Keratinocyte (primary cell): ENCODE data around the gene C3orf70. TPM values are rescaled to one million over a fixed set of nuclear protein-coding genes. Genes with fewer than 3 reads are reported as not detected.

ENCODE experiments used
- DNase-seq: peaks from one replicate; pipeline ENCODE4 v3.0.0-alpha.2; 2011; ENCODE audit warnings: low read depth, missing footprints, low spot score
- FAIRE-seq: peaks from 2 replicates; lab custom pipeline; 2011; peaks lifted over from hg19 to GRCh38; lab: Jason Lieb, UNC
- H2AFZ ChIP-seq: 2 replicates; pipeline ENCODE4 v1.6.0; 2012; ENCODE audit warnings: low read length, control low read depth, inconsistent platforms; ENCODE audit not compliant: control insufficient read depth
- H3K27ac ChIP-seq: 2 replicates; pipeline ENCODE4 v1.5.1; 2011; ENCODE audit warnings: low read length; ENCODE audit not compliant: control insufficient read depth, insufficient read depth
- H3K27me3 ChIP-seq: 3 replicates; pipeline ENCODE4 v1.6.0; 2011; ENCODE audit warnings: low read length; ENCODE audit not compliant: control insufficient read depth, insufficient read depth; ENCODE audit errors: extremely low read depth
- H3K36me3 ChIP-seq, 2 experiments: 2 replicates in 1 of 2; 3 replicates in 1 of 2; pipeline ENCODE4 v1.5.1; 2011; ENCODE audit warnings: low read length in 2 of 2, mild to moderate bottlenecking in 1 of 2; ENCODE audit not compliant: control insufficient read depth in 2 of 2, insufficient read depth in 2 of 2; ENCODE audit errors: extremely low read depth in 1 of 2
- H3K4me1 ChIP-seq: 3 replicates; pipeline ENCODE4 v1.5.1; 2011; ENCODE audit warnings: low read length; ENCODE audit not compliant: control insufficient read depth, insufficient read depth; ENCODE audit errors: extremely low read depth
- H3K4me2 ChIP-seq: 3 replicates; pipeline ENCODE4 v1.6.0; 2011; ENCODE audit warnings: low read depth, low read length; ENCODE audit not compliant: control insufficient read depth, insufficient read depth; ENCODE audit errors: extremely low read depth
- H3K4me3 ChIP-seq, 3 experiments: fragments of 200-600 bp in 1 of 3; sonication (generic) in 1 of 3; 2 replicates in 2 of 3; 3 replicates in 1 of 3; pipeline ENCODE4 v1.5.1; 2011 to 2016; ENCODE audit warnings: low read length in 3 of 3, mild to moderate bottlenecking in 3 of 3, control low read depth in 2 of 3, inconsistent platforms in 1 of 3, low read depth in 1 of 3, mixed read lengths in 1 of 3, mixed run types in 1 of 3, moderate library complexity in 1 of 3; ENCODE audit not compliant: control insufficient read depth in 2 of 3, insufficient read depth in 2 of 3; ENCODE audit errors: extremely low read depth in 1 of 3
- H3K79me2 ChIP-seq: 2 replicates; pipeline ENCODE4 v1.6.0; 2012; ENCODE audit warnings: low read length; ENCODE audit not compliant: control insufficient read depth, insufficient read depth
- H3K9ac ChIP-seq: 3 replicates; pipeline ENCODE4 v1.6.0; 2011; ENCODE audit warnings: low read length; ENCODE audit not compliant: control insufficient read depth, insufficient read depth; ENCODE audit errors: extremely low read depth
- H3K9me1 ChIP-seq: 3 replicates; pipeline ENCODE4 v1.6.0; 2011; ENCODE audit warnings: low read length; ENCODE audit not compliant: control insufficient read depth, insufficient read depth; ENCODE audit errors: extremely low read depth
- H3K9me3 ChIP-seq: 2 replicates; pipeline ENCODE4 v1.5.1; 2012; ENCODE audit warnings: low read depth, low read length; ENCODE audit not compliant: control insufficient read depth
- H4K20me1 ChIP-seq: 3 replicates; pipeline ENCODE4 v1.6.0; 2011; ENCODE audit warnings: low read length; ENCODE audit not compliant: control insufficient read depth, insufficient read depth; ENCODE audit errors: extremely low read depth
- CTCF ChIP-seq, 3 experiments: IDR thresholded peaks in 1 of 3; conservative IDR thresholded peaks in 1 of 3; optimal IDR thresholded peaks in 1 of 3; 2 replicates in 2 of 3; 3 replicates in 1 of 3; pipeline versions ENCODE3 to v1.5.1; 2011; ENCODE audit warnings: low read length in 3 of 3, mild to moderate bottlenecking in 3 of 3, moderate library complexity in 2 of 3, control low read depth in 1 of 3, inconsistent platforms in 1 of 3; ENCODE audit not compliant: insufficient read depth in 2 of 3; ENCODE audit errors: extremely low read depth in 1 of 3
- EZH2 ChIP-seq: IDR thresholded peaks from one replicate; pipeline ENCODE4 v1.6.1; 2012; ENCODE audit warnings: inconsistent platforms, mild to moderate bottlenecking, low read length, moderate library complexity
- dilution Hi-C: fragments of 300-500 bp; cut with MboI; formaldehyde crosslinking; loops from one replicate; pipeline ENCODE4 v1.7.0; 2020; ENCODE audit warnings: low sequenced_read_pairs; ENCODE audit not compliant: extremely low pct_ligation_motif_present
- polyA plus RNA-seq, 5 experiments: library from polyadenylated mRNA; depleted of rRNA in 3 of 5; stranded (reverse) in 3 of 5; stranded (forward) in 1 of 5; unstranded in 1 of 5; fragments of >200 nt; gene quantifications; 1 replicate in 1 of 5; 2 replicates in 3 of 5; 3 replicates in 1 of 5; pipeline versions ENCODE4 v1.2.1 to v1.2.3, GENCODE V29; 2011 to 2012; ENCODE audit warnings: missing spikeins in 2 of 5, low read depth in 1 of 5, low replicate concordance in 1 of 5

C3orf70 gene
- polyA plus RNA-seq, 1 donor (not counting 4 experiments of a cell fraction or from before 2014, with no cell fraction given): not detected

GRCh38 chr3:185153171-185153771, 411 bp upstream of the C3orf70 start:
- Histone ChIP-seq H3K4me3 (peak overlapping the region in 2 of 3 experiments; percentile 13 to 54), H3K4me1 (no peaks in the 10 kb centered on the region), H2AFZ (peak overlapping the region; percentile 70), H4K20me1 (no peaks in the 10 kb centered on the region), H3K79me2 (no peaks in the 10 kb centered on the region), H3K27ac (no peak overlapping the region), H3K36me3 (no peaks in the 10 kb centered on the region), H3K27me3 (peaks cover 38% of the 10 kb centered on the region), H3K4me2 (peak overlapping the region; percentile 74), H3K9me3 (no peaks in the 10 kb centered on the region), H3K9me1 (no peaks in the 10 kb centered on the region), H3K9ac (peak overlapping the region; percentile 23)
- FAIRE-seq (no peak), DNase-seq (no peak)
- dilution Hi-C loops: no loop called here
- TF ChIP-seq CTCF (optimal IDR thresholded peaks at IDR 0.05 in 1 of 3, IDR thresholded peaks at IDR 0.05 in 1 of 3, conservative IDR thresholded peaks at IDR 0.05 in 1 of 3; ENCODE audit: extremely low read depth in 1 of 3, insufficient read depth in 2 of 3, low read length in 3 of 3): no peak
- peak; percentile 38 for TF ChIP-seq EZH2

DNA sequence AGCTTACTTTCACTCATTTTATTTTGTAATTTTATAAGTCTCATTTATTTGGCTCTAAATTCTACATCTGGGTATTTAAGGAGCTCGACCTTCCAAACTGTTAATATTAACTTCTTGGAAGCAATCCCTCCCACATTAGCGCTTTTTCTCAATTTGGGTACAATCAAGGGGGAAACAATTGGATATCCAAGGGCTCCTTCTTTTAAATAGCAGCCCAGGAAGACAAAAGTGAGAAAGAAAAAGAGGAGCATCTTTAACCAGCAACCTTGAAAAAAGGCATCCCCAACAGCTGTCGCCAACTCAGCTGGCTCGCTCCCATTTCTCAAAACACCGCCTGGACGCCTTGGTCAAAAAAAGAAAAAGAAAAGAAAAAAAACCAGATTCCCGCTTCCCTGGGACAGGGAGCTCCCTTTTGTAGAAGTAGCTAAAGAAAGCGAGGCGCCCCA, 873 bp downstream of the C3orf70 start:
- FAIRE-seq (no peak), DNase-seq (no peak)
- Histone ChIP-seq H4K20me1 (no peaks in the 10 kb centered on the region), H3K4me1 (no peaks in the 10 kb centered on the region), H3K9me1 (no peaks in the 10 kb centered on the region), H3K9ac (no peak overlapping the region), H3K4me3 (peak overlapping the region in 1 of 3 experiments; percentile 39), H3K4me2 (peak overlapping the region; percentile 74), H2AFZ (no peak overlapping the region), H3K27ac (no peak overlapping the region), H3K27me3 (peaks cover 46% of the 10 kb centered on the region), H3K36me3 (no peaks in the 10 kb centered on the region), H3K9me3 (no peaks in the 10 kb centered on the region), H3K79me2 (no peaks in the 10 kb centered on the region)
- dilution Hi-C loops: no loop called here
- TF ChIP-seq EZH2 (no peak), CTCF (optimal IDR thresholded peaks at IDR 0.05 in 1 of 3, IDR thresholded peaks at IDR 0.05 in 1 of 3, conservative IDR thresholded peaks at IDR 0.05 in 1 of 3; ENCODE audit: extremely low read depth in 1 of 3, insufficient read depth in 2 of 3, low read length in 3 of 3) (no peak)
